PFSK-1 (cell line): ENCODE measurements around the gene TGFBR1.

Experiments
- POLR2AphosphoS5 ChIP-seq: IDR thresholded peaks from 2 replicates; pipeline ENCODE4 v1.6.1; 2012; ENCODE audit warnings: low read depth, mild to moderate bottlenecking, control low read depth, low read length, moderate library complexity
- TAF1 ChIP-seq: IDR thresholded peaks from 2 replicates; pipeline ENCODE4 v1.6.1; 2012; ENCODE audit warnings: low read length, control low read depth, borderline replicate concordance; ENCODE audit not compliant: insufficient read depth

DNA sequence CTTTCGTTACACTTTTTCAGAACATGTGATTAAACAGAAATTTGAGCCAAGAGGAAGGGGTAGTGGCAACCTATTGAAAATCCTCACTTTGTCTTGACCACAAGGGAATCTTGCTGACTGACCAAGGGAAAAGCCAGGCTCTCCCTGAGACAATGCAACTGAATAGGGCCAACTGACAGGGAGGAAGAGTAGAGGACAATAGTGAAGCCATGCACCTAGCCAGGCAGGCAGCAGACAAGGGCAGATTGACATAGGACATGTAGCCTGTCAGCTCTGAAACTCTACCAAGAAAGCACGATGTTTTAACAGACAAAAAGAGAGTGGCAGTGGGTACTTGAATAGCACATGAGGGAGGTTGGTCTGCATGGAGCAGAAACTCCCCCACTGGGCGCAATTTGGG is 8.5 kb upstream of the TGFBR1 start:
- TF ChIP-seq POLR2AphosphoS5 = no peak
- TF ChIP-seq TAF1 = no peak
